Panc1 (cell line): ENCODE data around the gene NLRC5. TPM values are rescaled to one million over a fixed set of nuclear protein-coding genes. Genes with fewer than 3 reads are reported as not detected.

Experiments
- ATAC-seq: fragments of 200-7000 bp; cut with Tn5 transposase; 2 replicates; pipeline ENCODE4 v1.9.1; 2020; ENCODE audit warnings: mild to moderate bottlenecking, moderate library complexity
- BruUV-seq: library from RNA; stranded (reverse); fragments of 400-500 nt; replicated peaks from 2 replicates; lab custom pipeline; 2021; lab: Mats Ljungman, UMichigan
- CTCF ChIA-PET: fragments of 300-600 bp; sonication (Branson Sonifier 250); formaldehyde crosslinking; loops from one replicate; lab custom pipeline; 2022; ENCODE audit warnings: antibody characterized with exemption; lab: Charles Lee
- POLR2A ChIA-PET: fragments of 300-600 bp; sonication (Branson Sonifier 250); formaldehyde crosslinking; loops from one replicate; lab custom pipeline; 2022; ENCODE audit warnings: antibody characterized with exemption; lab: Charles Lee
- DNase-seq: peaks from one replicate; pipeline ENCODE4 v3.0.0-alpha.2; 2010; ENCODE audit warnings: low read depth, low spot score
- H3K27ac ChIP-seq: 2 replicates; pipeline ENCODE4 v1.5.1; 2011; ENCODE audit warnings: mild to moderate bottlenecking, low read length, inconsistent platforms
- H3K27me3 ChIP-seq: fragments of 200-500 bp; sonication (Bioruptor generic); 2 replicates; pipeline ENCODE4 v1.6.0; 2014; ENCODE audit warnings: low read length, inconsistent platforms; ENCODE audit not compliant: control insufficient read depth, insufficient read depth
- H3K36me3 ChIP-seq: fragments of 200-500 bp; sonication (Bioruptor generic); 2 replicates; pipeline ENCODE4 v1.5.1; 2014; ENCODE audit warnings: inconsistent platforms, mild to moderate bottlenecking, low read length, moderate library complexity; ENCODE audit not compliant: control insufficient read depth, insufficient read depth
- H3K4me1 ChIP-seq: 2 replicates; pipeline ENCODE4 v1.5.1; 2011; ENCODE audit warnings: inconsistent platforms, mild to moderate bottlenecking, low read length, moderate library complexity; ENCODE audit not compliant: control insufficient read depth, insufficient read depth
- H3K4me3 ChIP-seq, 2 experiments: 2 replicates each; pipeline ENCODE4 v1.5.1; 2011 to 2012; ENCODE audit warnings: low read depth in 2 of 2, low read length in 2 of 2, mild to moderate bottlenecking in 2 of 2, inconsistent platforms in 1 of 2, moderate library complexity in 1 of 2
- H3K9me3 ChIP-seq: fragments of 200-500 bp; sonication (Bioruptor generic); 2 replicates; pipeline ENCODE4 v1.5.1; 2014; ENCODE audit warnings: low read depth, mild to moderate bottlenecking, inconsistent platforms, low read length, moderate library complexity; ENCODE audit not compliant: control insufficient read depth, insufficient read depth
- CTCF ChIP-seq: fragments of 450-650 bp; IDR thresholded peaks from 2 replicates; pipeline ENCODE4 v1.5.1; 2017; ENCODE audit warnings: mild to moderate bottlenecking
- POLR2AphosphoS5 ChIP-seq: IDR thresholded peaks from 2 replicates; pipeline ENCODE4 v1.6.1; 2012; ENCODE audit warnings: mild to moderate bottlenecking, low read depth, low read length, moderate library complexity
- REST ChIP-seq, 2 experiments: IDR thresholded peaks; 2 replicates each; pipeline ENCODE4 v1.6.1; 2011 to 2012; ENCODE audit warnings: low read depth in 2 of 2, control low read depth in 1 of 2, low read length in 1 of 2, mild to moderate bottlenecking in 1 of 2, moderate library complexity in 1 of 2; ENCODE audit not compliant: insufficient read depth in 1 of 2
- SIN3A ChIP-seq: IDR thresholded peaks from 2 replicates; pipeline ENCODE4 v1.6.1; 2012; ENCODE audit warnings: low read depth, mild to moderate bottlenecking, low read length, moderate library complexity, borderline replicate concordance; ENCODE audit not compliant: insufficient read depth
- TCF7L2 ChIP-seq: IDR thresholded peaks from 2 replicates; pipeline ENCODE4 v1.6.1; 2011; ENCODE audit warnings: mild to moderate bottlenecking, low read depth, low read length, inconsistent platforms
- in situ Hi-C: cut with HindIII; loops from 2 replicates; pipeline ENCODE4 v1.10.0; 2016; ENCODE audit warnings: low sequenced_read_pairs, low pct_unique_long_range_greater_than_20kb
- intact Hi-C: fragments of 100-400 bp; cut with micrococcal nuclease; formaldehyde crosslinking; loops from one replicate; pipeline ENCODE4 v1.10.0; 2022; ENCODE audit not compliant: unreplicated experiment
- total RNA-seq: library from RNA; stranded (reverse); gene quantifications from one replicate; pipeline ENCODE4 v1.2.1, GENCODE V29; 2021; ENCODE audit not compliant: unreplicated experiment

The NLRC5 gene
- total RNA-seq, 1 experiment from 2014 or later, result 8.8 TPM

DNA sequence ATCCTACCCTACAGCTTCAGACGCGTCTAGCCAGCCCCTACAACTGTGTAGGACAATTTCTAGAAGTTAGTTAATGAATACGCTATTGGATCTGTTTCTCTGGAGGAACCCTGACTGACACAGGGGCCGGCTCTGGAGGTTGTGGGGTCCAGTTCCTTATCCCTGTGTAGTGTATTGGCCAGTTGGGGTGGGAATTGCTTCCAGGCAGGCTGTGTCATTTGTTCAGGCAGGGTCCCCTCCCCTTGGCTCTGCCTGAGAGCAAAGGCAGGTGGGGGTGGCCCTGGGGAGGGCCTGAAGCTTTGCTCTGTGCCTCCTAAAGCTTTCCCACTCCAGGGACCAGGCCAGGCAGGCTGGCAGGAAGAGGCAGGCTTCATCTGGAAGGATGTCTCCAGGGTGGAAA lies 39.3 kb upstream of the NLRC5 start:
- ChIA-PET POLR2A (no interaction called here), CTCF (no interaction called here)
- Histone ChIP-seq H3K4me3 (no peak overlapping the region), H3K27me3 (no peaks in the 10 kb centered on the region), H3K27ac (no peak overlapping the region), H3K36me3 (no peaks in the 10 kb centered on the region; the same call in 1 of the 2 replicates), H3K9me3 (no peaks in the 10 kb centered on the region), H3K4me1 (no peaks in the 10 kb centered on the region)
- in situ Hi-C loops, result no loop called here
- intact Hi-C loops, result no loop called here
- BruUV-seq, result no TSS peak
- ATAC-seq (no peak), DNase-seq (no peak)
- TF ChIP-seq REST (IDR thresholded peaks at IDR 0.05; ENCODE audit: insufficient read depth in 1 of 2, low read depth in 2 of 2, low read length in 1 of 2), result no peak
- no peak for TF ChIP-seq SIN3A
- no peak for TF ChIP-seq POLR2AphosphoS5
- no peak for TF ChIP-seq TCF7L2
- TF ChIP-seq CTCF, result no peak

DNA sequence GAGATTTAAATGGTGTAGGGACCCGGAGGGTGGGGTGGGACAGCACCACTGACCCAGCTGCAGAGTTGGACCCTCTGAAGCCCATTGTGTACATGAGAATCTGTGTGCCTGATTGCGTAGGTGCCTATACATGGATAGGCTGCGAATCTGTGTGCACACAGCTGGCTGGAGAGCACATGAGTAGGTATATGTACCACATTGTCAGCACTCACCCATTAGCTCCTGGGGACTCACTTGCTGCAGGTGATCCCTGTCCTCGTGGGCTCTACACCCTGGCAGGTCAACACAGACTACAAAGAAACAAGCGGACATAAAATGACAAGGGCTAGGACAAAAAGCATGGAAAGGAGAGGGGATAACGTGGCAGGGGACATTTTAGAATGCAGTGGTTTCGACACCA lies 38.9 kb upstream of the NLRC5 start:
- Histone ChIP-seq H3K36me3 (no peaks in the 10 kb centered on the region; the same call in 1 of the 2 replicates), H3K27me3 (no peaks in the 10 kb centered on the region), H3K9me3 (no peaks in the 10 kb centered on the region), H3K4me3 (no peak overlapping the region), H3K27ac (no peak overlapping the region), H3K4me1 (no peaks in the 10 kb centered on the region)
- DNase-seq (no peak), ATAC-seq (no peak)
- TF ChIP-seq SIN3A (no peak), REST (IDR thresholded peaks at IDR 0.05; ENCODE audit: insufficient read depth in 1 of 2, low read depth in 2 of 2, low read length in 1 of 2) (no peak), TCF7L2 (no peak), POLR2AphosphoS5 (no peak)
- no TSS peak for BruUV-seq
- in situ Hi-C loops, result no loop called here
- intact Hi-C loops, result no loop called here
- ChIA-PET POLR2A (no interaction called here), CTCF (no interaction called here)
